CD4-positive, alpha-beta T cell treated with Interleukin-1 beta for 1 hour (primary cell): ENCODE data around the gene FMR1NB.

Experiments
- DNase-seq, 2 donors: peaks; one replicate each; pipeline ENCODE4 v3.0.0-alpha.2; 2020 to 2022

The FMR1NB gene, protein sequence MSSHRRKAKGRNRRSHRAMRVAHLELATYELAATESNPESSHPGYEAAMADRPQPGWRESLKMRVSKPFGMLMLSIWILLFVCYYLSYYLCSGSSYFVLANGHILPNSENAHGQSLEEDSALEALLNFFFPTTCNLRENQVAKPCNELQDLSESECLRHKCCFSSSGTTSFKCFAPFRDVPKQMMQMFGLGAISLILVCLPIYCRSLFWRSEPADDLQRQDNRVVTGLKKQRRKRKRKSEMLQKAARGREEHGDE

DNA sequence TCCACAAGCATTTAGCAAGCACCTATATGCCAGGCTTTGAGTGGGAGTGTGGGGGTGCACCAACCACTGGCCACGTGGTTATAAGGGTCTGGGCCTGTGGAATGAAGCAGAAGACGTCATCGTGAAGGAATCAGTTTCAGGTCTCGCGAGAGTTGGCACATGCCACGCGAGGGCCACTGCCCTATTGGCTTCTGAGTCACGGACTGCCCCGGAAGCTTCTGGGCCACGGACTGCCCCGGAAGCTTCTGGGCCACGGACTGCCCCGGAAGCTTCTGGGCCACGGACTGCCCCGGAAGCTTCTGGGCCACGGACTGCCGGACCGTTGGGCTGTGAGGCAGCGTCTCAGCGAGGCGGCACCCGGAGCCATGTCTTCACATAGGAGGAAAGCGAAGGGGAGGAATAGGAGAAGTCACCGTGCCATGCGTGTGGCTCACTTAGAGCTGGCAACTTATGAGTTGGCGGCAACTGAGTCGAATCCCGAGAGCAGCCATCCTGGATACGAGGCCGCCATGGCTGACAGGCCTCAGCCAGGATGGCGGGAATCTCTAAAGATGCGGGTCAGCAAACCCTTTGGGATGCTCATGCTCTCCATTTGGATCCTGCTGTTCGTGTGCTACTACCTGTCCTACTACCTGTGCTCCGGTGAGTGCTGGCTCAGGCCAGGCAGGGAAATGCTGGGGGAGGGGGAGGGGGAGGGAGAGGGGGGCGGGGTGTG lies at the start of gene FMR1NB:
Gene FMR1NB (plus strand): TSS at position 300 of the 715 bp plus-strand sequence. CDS start 66 bp downstream, at position 366.
- DNase-seq = no peak

DNA sequence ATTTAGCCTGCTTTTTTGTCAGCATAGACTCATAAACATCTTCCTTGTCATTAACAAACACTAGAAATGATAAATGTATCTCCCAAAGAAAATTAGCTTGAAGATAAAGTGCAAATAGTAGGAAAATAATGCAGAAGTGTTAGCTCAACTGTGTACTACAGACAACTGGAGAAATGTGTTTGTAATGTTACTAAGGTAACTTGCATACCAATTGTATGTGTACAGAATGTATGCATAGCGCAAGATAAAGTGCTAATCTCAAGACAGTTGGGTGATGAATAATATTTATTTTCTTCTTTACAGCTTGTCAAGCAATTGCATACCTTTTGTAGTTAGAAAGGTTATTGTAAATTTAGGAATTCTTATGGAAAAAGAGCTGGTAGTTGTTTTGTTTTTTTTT lies 47.3 kb upstream of the FMR1NB start:
- DNase-seq = no peak

DNA sequence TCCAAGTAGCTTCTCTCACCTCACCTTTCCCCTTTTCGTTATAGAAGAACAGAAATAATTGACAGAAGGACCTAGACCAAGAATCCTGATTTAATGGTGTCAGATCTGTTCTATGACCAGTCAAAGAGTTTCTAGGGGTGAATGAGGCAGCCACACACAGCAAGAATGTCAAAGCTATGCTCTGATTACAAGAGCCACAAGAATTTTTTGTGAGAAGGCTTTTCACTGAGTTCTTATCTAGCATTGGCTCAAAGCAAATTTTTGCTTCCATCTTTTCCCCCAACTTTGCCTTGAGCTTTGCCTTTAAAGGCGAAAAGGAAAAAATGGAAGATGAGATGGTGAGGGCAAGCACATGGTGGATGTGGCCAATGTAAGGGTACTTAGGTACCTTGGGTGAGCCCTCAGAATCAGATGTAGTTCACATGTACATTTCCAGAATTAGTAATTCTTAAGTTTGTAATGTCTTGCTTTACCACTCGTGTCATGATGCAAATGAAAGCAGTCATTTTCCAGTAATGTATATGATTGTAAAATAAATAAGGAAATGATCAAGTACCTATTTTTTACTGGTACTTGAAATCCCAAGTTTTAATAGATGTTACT lies 45.9 kb upstream of the FMR1NB start:
- no peak for DNase-seq

GRCh38 chrX:147945286-147945685 lies 35.9 kb upstream of the FMR1NB start:
- DNase-seq = no peak

GRCh38 chrX:147948531-147948930 lies 32.6 kb upstream of the FMR1NB start:
- no peak for DNase-seq

- no peak for DNase-seq
Measured at GRCh38 chrX:147950352-147950751, 30.8 kb upstream of the FMR1NB start.

DNA sequence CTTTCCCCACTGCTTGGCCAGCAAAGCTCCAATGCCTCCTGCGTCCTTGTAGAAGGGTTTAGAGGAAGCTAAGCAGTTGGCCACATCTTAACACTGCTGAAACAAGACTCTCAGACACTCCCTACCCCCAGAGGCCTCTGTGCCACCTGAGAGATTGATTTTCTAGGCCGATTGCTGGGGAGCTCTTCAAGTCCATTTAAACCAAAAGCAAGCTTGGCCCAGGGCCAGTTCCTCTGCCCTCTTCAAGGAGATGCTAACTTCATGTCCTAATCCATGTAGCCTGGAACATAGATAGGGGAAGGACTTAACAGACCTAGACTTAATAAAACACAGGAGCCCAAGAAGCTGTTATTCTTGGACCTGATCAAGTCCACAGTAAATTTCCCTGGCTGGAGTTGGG lies 27.2 kb upstream of the FMR1NB start:
- DNase-seq = no peak

DNA sequence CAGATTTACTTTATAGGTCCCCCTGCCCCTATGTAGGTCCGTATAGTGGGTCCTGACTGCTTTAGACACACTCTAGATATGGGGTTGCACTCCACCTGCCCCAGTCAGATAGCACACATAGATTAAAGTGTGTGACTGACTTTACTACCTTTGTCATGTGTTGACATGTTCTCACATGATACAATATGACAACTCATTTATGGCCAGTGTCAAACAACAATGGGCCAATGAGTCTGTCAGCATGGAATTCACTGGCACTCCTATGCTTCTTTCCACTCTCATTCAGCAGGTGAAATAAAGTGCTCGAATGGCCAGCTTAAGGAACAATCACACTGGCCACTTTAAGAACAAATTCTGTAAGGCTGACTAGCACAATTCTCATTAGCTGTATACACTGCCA lies 23.8 kb upstream of the FMR1NB start:
- DNase-seq = no peak

GRCh38 chrX:147958291-147958690 lies 22.8 kb upstream of the FMR1NB start:
- DNase-seq = no peak

GRCh38 chrX:147960722-147961121 lies 20.4 kb upstream of the FMR1NB start:
- no peak for DNase-seq

DNA sequence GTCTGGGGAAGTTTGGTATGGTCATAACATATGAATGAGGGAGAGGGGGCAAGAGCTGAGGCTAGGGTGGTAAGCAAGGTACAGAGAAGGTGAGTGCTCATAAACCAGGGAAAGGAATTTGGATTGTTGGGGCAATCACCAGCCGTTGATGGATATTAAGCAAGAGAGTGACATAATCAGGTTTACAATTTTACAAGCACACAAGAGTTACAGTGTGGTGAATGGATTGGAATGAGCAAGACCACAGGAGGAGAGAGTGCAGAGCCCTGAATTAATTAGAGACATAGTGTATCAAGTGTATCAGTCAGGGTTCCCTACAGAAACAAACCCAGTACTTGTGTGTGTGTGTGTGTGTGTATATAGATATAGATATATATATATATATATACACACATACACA lies 18.7 kb upstream of the FMR1NB start:
- DNase-seq = no peak

DNA sequence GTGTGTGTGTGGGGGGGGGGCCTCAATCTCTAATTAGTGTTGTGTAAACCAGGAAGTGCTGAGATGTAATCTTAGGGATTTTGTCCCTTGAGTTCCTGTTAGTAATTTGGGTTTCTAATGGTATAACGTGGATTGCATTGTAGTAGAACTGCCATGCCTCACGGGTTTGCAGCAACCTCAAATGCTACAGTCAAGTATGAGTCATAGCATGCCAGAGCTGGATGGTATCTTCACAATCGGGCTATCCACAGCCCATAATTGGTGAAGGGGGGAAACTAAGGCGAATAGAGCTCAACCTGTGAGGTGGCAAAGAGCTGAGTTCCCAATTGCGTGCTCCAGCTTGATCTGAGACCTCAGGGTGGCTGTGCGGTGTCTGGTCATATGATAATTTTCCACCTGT lies 2.2 kb upstream of the FMR1NB start:
- DNase-seq = no peak

DNA sequence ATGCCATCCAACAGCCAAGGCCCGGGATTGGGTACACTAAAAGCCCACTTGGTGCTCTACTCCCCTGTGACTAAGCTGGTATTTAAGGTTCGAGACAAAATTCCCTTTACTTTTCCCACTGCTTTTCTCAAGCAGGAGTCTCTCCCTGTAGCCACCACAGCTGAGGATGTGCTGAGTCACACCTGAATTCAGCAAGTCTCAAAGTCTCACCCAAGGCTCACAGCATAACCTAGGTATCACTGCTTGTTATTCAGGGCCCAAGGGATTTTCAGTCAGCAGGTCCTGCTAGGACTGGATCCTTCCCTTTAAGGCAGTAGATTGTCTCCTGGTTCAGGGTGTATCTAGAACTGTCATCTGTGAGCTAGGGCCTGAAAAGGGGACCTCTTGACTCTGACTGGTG lies 39.2 kb downstream of the FMR1NB start:
- no peak for DNase-seq

- DNase-seq = peak in 1 of 2 donors; percentile 0
Measured at GRCh38 chrX:148024425-148025148, 43.5 kb downstream of the FMR1NB start.

GRCh38 chrX:148035380-148035779 lies 54.2 kb downstream of the FMR1NB start:
- no peak for DNase-seq

DNA sequence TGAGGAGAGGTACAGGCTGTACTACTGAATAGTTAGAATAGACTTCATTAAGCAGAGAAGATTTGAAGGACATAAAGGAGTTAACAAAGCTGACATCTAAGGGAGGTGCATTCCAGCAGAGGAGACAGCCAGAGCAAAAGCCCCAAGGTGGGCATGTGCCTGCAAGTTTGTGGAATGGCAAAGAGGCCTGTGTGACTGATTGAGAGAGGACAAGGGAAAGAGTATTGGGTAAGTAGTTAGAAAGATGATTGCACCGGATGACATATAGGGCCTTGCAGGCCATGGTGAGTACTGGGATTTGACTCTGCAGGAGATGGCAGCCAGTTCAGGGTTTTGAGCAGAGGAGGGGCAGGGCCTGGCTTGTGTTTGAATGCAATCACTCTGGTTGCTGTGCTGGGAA lies 55.9 kb downstream of the FMR1NB start:
- DNase-seq = no peak

- no peak for DNase-seq
Measured at GRCh38 chrX:148043271-148043855, 62.2 kb downstream of the FMR1NB start.

DNA sequence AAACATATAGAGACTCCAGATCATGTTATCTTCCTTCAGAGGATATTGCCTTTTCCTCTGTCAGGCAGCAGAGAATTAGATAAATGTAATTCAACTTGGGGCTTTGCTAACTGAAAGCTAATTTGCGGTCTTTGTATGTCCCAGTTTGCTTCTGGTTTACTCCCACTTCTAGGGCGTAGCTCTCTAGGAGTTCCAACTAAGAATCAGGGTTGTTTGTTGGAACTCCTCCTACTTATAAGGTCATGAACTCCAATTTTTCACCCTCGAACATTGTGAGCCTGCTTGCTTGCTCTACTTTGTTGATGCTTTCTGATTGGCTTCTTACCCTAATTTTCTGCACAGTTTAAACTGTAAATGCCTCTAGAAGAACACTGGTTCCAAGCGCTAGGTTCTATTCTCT lies 66.1 kb downstream of the FMR1NB start:
- DNase-seq = no peak

DNA sequence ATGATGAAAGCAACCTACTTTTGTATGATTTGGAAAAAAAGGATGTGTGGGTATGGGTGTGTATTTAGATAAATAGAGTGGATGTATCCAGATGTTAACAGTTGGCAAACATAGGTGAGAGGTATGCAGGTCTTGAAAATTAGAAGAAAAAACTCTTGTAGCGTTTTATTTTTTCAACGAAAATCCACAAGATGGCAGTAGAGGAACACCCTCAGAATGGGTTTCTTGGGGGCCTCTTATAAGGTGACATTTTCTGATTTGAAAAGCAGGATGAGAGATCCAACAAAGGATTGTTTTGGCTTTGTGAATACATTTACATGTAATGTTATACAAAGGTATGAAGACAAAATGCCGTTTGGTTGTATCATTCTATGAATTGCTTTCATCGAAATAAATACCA lies 68.3 kb downstream of the FMR1NB start:
- DNase-seq = peak in 1 of 2 donors; percentile 34

GRCh38 chrX:148051973-148052372 lies 70.8 kb downstream of the FMR1NB start:
- no peak for DNase-seq

DNA sequence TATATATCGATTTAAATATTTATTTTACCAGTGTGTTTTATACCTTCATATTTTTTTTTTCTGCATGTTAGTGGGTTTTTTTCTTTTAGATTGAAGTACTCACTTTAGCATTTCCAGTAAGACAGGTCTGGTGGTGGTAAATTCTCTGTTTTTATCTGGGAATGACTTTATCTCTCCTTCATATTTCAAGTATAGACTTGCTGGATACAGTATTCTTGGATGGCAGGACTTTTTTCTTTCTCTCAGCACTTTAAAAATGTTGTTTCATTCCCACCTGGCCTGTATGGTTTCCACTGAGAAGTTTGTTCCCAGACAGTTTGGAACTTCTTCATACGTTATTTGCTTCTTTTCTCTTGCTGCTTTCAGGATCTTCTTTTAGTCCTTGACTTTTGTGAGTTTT lies 86.1 kb downstream of the FMR1NB start:
- DNase-seq = no peak

DNA sequence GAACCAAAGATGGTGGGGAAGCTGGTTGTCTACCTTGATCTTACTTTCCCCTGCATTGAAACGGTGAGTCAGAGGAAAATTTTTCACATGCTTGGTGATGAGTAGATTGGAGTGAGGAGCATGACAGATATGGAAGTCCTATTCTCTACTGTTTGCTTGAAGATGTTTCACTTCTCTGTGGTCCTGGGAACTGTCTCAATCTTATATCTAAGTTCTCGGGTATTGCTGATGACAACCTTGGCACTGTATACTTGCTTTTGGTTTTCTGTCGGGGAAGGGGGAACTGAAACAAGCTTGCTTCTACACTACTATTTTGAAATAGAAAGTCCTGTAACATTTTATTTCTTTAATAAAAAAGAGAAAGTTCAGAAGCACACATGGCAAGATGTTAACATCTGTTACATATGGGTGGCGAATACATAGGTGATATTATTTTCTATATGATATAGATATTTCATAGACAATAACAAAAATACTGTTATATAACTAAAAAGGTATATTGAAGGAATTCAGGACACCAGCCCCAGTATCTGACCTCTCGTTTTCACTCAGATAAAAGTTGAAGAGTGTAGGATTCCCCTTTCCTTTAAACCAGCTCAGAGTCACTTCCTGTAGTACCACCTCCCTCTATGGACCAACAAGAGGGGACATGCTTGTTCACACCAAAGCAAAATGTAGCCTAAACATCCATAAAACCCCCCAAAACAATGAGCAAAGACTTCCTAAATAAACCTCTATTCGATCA lies 88.8 kb downstream of the FMR1NB start:
- no peak for DNase-seq

DNA sequence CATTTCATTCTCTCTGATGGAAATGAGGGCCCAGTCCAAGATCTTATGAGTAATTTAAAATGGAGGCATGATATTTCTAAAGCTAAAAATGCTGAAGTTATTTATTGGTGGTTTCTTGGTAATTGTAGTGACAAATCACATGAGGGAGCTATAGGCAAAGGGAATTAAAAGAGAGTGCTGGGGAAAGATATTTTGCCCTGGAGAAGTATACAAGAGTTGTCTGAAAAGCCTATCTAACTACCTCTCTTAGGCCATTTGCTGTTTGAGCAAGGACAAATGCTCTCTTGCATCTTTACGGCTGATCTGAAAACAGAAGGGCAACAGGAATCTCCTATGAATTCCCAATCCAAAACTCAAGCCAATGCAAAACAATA lies 89.4 kb downstream of the FMR1NB start:
- DNase-seq = no peak
